A549 (cell line): ENCODE data around the gene SCML1.

Experiments used
- CHD2 ChIP-seq: fragments of 150-350 bp; IDR thresholded peaks from 2 replicates; pipeline ENCODE4 v1.6.1; 2014; ENCODE audit warnings: low read length; ENCODE audit not compliant: partially characterized antibody
- CTCF ChIP-seq: fragments of >200 bp; sonication (Bioruptor Twin); formaldehyde crosslinking; IDR thresholded peaks from 3 replicates; pipeline ENCODE4 v1.5.1; 2016
- EP300 ChIP-seq, 2 experiments: fragments of >200 bp; sonication (Bioruptor Twin); formaldehyde crosslinking; IDR thresholded peaks; 2 replicates in 1 of 2; 3 replicates in 1 of 2; pipeline ENCODE4 v1.6.1; 2016 to 2017
- JUN ChIP-seq, 2 experiments: fragments of >200 bp; sonication (Bioruptor Twin); formaldehyde crosslinking; IDR thresholded peaks; 2 replicates in 1 of 2; 3 replicates in 1 of 2; pipeline ENCODE4 v1.6.1; 2016 to 2017
- KDM5A ChIP-seq: fragments of 200-600 bp; sonication (generic); IDR thresholded peaks from 2 replicates; pipeline ENCODE4 v1.6.1; 2016; ENCODE audit warnings: antibody characterized with exemption, mild to moderate bottlenecking
- MAFK ChIP-seq: fragments of 450-650 bp; IDR thresholded peaks from 2 replicates; pipeline ENCODE4 v1.6.1; 2014; ENCODE audit not compliant: partially characterized antibody
- NFE2L2 ChIP-seq: fragments of 150-350 bp; conservative IDR thresholded peaks from 2 replicates; pipeline ENCODE4 v1.6.1; 2014; ENCODE audit warnings: low read length
- NR3C1 ChIP-seq: fragments of >200 bp; sonication (Bioruptor Twin); formaldehyde crosslinking; IDR thresholded peaks from 3 replicates; pipeline ENCODE4 v1.6.1; 2017
- PBX3 ChIP-seq: IDR thresholded peaks from 2 replicates; pipeline ENCODE4 v1.6.1; 2012
- POLR2AphosphoS2 ChIP-seq: conservative IDR thresholded peaks from 2 replicates; pipeline ENCODE4 v1.6.1; 2012; ENCODE audit warnings: low read length, improper control_type of control experiment, inconsistent platforms
- RAD21 ChIP-seq, 2 experiments: fragments of >200 bp in 1 of 2; sonication (Bioruptor Twin) in 1 of 2; formaldehyde crosslinking in 1 of 2; IDR thresholded peaks in 1 of 2; conservative IDR thresholded peaks in 1 of 2; 2 replicates in 1 of 2; 3 replicates in 1 of 2; pipeline ENCODE4 v1.6.1; 2012 to 2018; ENCODE audit warnings: inconsistent platforms in 1 of 2
- SMC3 ChIP-seq: fragments of >200 bp; sonication (Bioruptor Twin); formaldehyde crosslinking; IDR thresholded peaks from 3 replicates; pipeline ENCODE4 v1.6.1; 2018; ENCODE audit warnings: inconsistent platforms

GRCh38 chrX:17705211-17705610, 32.1 kb upstream of the SCML1 start:
- TF ChIP-seq NFE2L2 (no peak), CTCF (no peak), SMC3 (no peak), CHD2 (no peak), PBX3 (no peak), KDM5A (no peak), POLR2AphosphoS2 (no peak), JUN (IDR thresholded peaks at IDR 0.05) (no peak), MAFK (no peak), RAD21 (conservative IDR thresholded peaks at IDR 0.05 in 1 of 2, IDR thresholded peaks at IDR 0.05 in 1 of 2) (no peak), NR3C1 (no peak), EP300 (IDR thresholded peaks at IDR 0.05) (no peak)
